OCI-LY1 (cell line): ENCODE results near the gene NAA20.
"Not testable (repeated sequence)": the region's sequence is repeated elsewhere in the genome, so short reads cannot be mapped to it uniquely, and the experiment has no call there.

Source experiments
- H2AFZ ChIP-seq: fragments of 200-600 bp; sonication (generic), shearing (Covaris generic); 2 replicates; pipeline ENCODE4 v1.6.0; 2014; ENCODE audit warnings: antibody characterized with exemption, mild to moderate bottlenecking, low read length
- H3F3A ChIP-seq: fragments of 200-600 bp; sonication (generic), shearing (Covaris generic); 2 replicates; pipeline ENCODE4 v1.6.0; 2014; ENCODE audit warnings: mild to moderate bottlenecking, antibody characterized with exemption, low read length, moderate library complexity; ENCODE audit not compliant: insufficient read depth
- H3K27ac ChIP-seq: fragments of 200-600 bp; sonication (generic); 2 replicates; pipeline ENCODE4 v1.5.1; 2014; ENCODE audit warnings: low read length, mixed run types, mild to moderate bottlenecking, low read depth; ENCODE audit not compliant: poor library complexity, severe bottlenecking
- H3K27me3 ChIP-seq: fragments of 200-600 bp; sonication (generic); 2 replicates; pipeline ENCODE4 v1.6.0; 2014; ENCODE audit warnings: antibody characterized with exemption, mild to moderate bottlenecking, low read length, moderate library complexity; ENCODE audit not compliant: insufficient read depth
- H3K36me3 ChIP-seq: fragments of 200-600 bp; sonication (generic); 2 replicates; pipeline ENCODE4 v1.6.1; 2014; ENCODE audit warnings: mild to moderate bottlenecking, antibody characterized with exemption, low read length, moderate library complexity, mixed read lengths; ENCODE audit not compliant: insufficient read depth
- H3K4me1 ChIP-seq: fragments of 200-600 bp; sonication (generic); 2 replicates; pipeline ENCODE4 v1.5.1; 2014; ENCODE audit warnings: mild to moderate bottlenecking, low read length, moderate library complexity; ENCODE audit not compliant: insufficient read depth, severe bottlenecking
- H3K4me2 ChIP-seq: fragments of 200-600 bp; sonication (generic), shearing (Covaris generic); 2 replicates; pipeline ENCODE4 v1.6.1; 2014; ENCODE audit warnings: low read length
- H3K4me3 ChIP-seq: fragments of 200-600 bp; sonication (generic); 2 replicates; pipeline ENCODE4 v1.5.1; 2014; ENCODE audit warnings: low read length, low read depth, mild to moderate bottlenecking, mixed read lengths; ENCODE audit not compliant: poor library complexity, severe bottlenecking
- H3K79me2 ChIP-seq: fragments of 200-600 bp; shearing (Covaris generic); 2 replicates; pipeline ENCODE4 v1.6.1; 2016; ENCODE audit warnings: mixed run types, low read length, mixed read lengths; ENCODE audit not compliant: insufficient read depth
- H3K9ac ChIP-seq: fragments of 200-600 bp; sonication (generic), shearing (Covaris generic); 2 replicates; pipeline ENCODE4 v1.6.1; 2014; ENCODE audit warnings: mild to moderate bottlenecking, low read length, mixed read lengths
- H3K9me2 ChIP-seq: fragments of 200-600 bp; sonication (generic), shearing (Covaris generic); 2 replicates; pipeline ENCODE4 v1.6.1; 2014; ENCODE audit warnings: low read depth, mild to moderate bottlenecking, low read length, mixed read lengths
- H3K9me3 ChIP-seq: fragments of 200-600 bp; shearing (Covaris generic); 2 replicates; pipeline ENCODE4 v1.6.1; 2014; ENCODE audit warnings: low read length, mixed read lengths
- H4K20me1 ChIP-seq: fragments of 200-600 bp; sonication (generic), shearing (Covaris generic); 2 replicates; pipeline ENCODE4 v1.6.0; 2016; ENCODE audit warnings: mild to moderate bottlenecking, low read length; ENCODE audit not compliant: insufficient read depth
- EZH2 ChIP-seq: fragments of 200-600 bp; sonication (generic), shearing (Covaris generic); IDR thresholded peaks from 2 replicates; pipeline ENCODE4 v1.8.0; 2017; ENCODE audit warnings: borderline replicate concordance, mixed run types, mild to moderate bottlenecking, antibody characterized with exemption, low read length, moderate library complexity, mixed read lengths
- TF ChIP-seq, protein P1 (sequence below): fragments of 200-600 bp; sonication (generic), shearing (Covaris generic); IDR thresholded peaks from 2 replicates; pipeline ENCODE4 v1.5.1; 2017; ENCODE audit warnings: mild to moderate bottlenecking, antibody characterized with exemption, low read length, moderate library complexity, mixed read lengths

The NAA20 gene

DNA sequence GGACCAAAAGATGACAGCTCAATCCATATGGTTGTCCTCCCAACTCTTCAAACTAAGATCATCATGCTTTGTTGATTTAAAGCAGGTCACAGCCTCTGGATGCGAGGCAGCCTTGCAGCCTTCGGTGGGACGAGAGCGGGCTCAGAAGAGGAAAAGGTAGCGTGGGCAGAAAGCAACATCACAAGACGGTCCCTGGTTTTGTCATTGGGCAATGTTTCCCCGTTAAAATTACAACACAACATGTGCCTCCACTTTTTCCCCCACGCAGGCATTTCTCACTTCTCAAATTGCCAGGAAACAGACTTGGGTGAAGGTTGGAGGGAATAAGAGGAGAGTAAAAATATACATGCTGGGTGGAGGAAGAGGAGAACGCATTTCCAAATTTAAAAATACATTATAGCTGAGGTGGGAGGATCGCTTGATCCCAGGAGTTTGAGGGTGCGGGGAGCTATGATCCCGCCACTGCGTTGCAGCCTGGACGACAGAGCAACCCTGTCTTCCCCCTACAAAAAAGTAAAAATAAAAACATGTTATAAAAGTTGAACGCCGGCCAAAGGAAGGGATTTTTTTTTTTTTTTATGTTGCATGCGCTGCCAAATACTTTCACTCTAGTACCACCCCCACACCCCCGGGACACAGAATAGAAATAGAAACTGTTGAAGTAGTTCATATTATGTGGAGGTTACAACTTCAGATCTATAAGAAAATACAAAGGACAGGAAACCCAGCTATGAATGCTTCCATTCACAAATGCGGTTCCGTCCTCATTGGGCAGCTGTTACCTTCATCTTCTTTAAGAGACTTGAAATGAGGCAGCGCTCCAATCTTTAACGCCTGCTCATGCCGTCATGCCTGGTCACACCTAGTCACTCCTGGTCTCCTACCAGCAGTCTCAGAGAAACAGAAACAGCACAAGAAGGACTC, 13.9 kb upstream of the NAA20 start:
- H4K20me1 ChIP-seq = no peaks in the 10 kb centered on the region
- no peaks in the 10 kb centered on the region for H3K9me2 ChIP-seq
- no peaks in the 10 kb centered on the region for H3K36me3 ChIP-seq
- H3K79me2 ChIP-seq = no peaks in the 10 kb centered on the region
- H3K9me3 ChIP-seq = no peaks in the 10 kb centered on the region
- H3K4me2 ChIP-seq = no peak overlapping the region
- TF ChIP-seq, protein P1, sequence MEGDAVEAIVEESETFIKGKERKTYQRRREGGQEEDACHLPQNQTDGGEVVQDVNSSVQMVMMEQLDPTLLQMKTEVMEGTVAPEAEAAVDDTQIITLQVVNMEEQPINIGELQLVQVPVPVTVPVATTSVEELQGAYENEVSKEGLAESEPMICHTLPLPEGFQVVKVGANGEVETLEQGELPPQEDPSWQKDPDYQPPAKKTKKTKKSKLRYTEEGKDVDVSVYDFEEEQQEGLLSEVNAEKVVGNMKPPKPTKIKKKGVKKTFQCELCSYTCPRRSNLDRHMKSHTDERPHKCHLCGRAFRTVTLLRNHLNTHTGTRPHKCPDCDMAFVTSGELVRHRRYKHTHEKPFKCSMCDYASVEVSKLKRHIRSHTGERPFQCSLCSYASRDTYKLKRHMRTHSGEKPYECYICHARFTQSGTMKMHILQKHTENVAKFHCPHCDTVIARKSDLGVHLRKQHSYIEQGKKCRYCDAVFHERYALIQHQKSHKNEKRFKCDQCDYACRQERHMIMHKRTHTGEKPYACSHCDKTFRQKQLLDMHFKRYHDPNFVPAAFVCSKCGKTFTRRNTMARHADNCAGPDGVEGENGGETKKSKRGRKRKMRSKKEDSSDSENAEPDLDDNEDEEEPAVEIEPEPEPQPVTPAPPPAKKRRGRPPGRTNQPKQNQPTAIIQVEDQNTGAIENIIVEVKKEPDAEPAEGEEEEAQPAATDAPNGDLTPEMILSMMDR = no peak
- no peak for TF ChIP-seq EZH2
- no peak overlapping the region for H3K27ac ChIP-seq
- no peaks in the 10 kb centered on the region for H3F3A ChIP-seq
- H3K9ac ChIP-seq = no peak overlapping the region
- H3K4me1 ChIP-seq = no peaks in the 10 kb centered on the region
- H3K4me3 ChIP-seq = no peak overlapping the region
- no peaks in the 10 kb centered on the region for H3K27me3 ChIP-seq
- H2AFZ ChIP-seq = no peak overlapping the region

- H3K4me2 ChIP-seq, H3F3A ChIP-seq, H3K9me3 ChIP-seq, H3K27ac ChIP-seq, H3K27me3 ChIP-seq, H3K9me2 ChIP-seq, H4K20me1 ChIP-seq, H2AFZ ChIP-seq, H3K36me3 ChIP-seq, H3K79me2 ChIP-seq, H3K9ac ChIP-seq, H3K4me3 ChIP-seq, H3K4me1 ChIP-seq: not testable (repeated sequence)
Observed at GRCh38 chr20:20003955-20004322, 13.2 kb upstream of the NAA20 start.

DNA sequence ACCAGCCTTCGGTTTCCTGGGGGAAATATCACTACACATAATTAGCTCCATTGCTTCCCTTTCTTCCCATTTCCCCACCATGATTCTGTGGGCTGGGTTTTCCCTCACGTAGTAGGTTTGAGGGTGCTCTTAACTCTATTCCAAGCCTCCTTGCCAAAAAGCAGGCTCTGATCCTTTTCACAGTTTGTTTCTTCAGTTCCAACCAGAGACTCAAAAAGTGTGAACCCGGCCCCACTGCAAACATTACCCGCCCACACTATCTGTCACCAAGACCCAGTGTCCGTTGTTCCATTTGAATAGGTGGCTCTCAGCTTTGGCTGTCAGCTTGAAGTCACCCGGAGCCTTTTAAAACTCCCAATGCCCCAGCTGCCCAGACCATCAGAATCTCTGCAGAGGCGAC, 11.8 kb upstream of the NAA20 start:
- Histone ChIP-seq H3K36me3 (no peaks in the 10 kb centered on the region), H3K27ac (no peak overlapping the region), H3K9me2 (no peaks in the 10 kb centered on the region), H3K4me3 (no peak overlapping the region), H3K9ac (no peak overlapping the region), H3K4me2 (no peak overlapping the region), H2AFZ (no peak overlapping the region), H3K27me3 (no peaks in the 10 kb centered on the region), H3F3A (no peaks in the 10 kb centered on the region), H3K9me3 (no peaks in the 10 kb centered on the region), H3K4me1 (no peaks in the 10 kb centered on the region), H3K79me2 (no peaks in the 10 kb centered on the region), H4K20me1 (no peaks in the 10 kb centered on the region)
- TF ChIP-seq, protein P1 = no peak
- no peak for TF ChIP-seq EZH2

GRCh38 chr20:20009784-20010253, 7.3 kb upstream of the NAA20 start:
- Histone ChIP-seq H3K79me2 (no peaks in the 10 kb centered on the region), H3K4me2 (no peak overlapping the region), H2AFZ (no peak overlapping the region), H3K36me3 (no peaks in the 10 kb centered on the region), H3F3A (no peaks in the 10 kb centered on the region), H3K27ac (no peak overlapping the region), H3K4me1 (no peaks in the 10 kb centered on the region), H3K9me3 (no peaks in the 10 kb centered on the region), H3K9ac (no peak overlapping the region), H4K20me1 (no peaks in the 10 kb centered on the region), H3K27me3 (no peaks in the 10 kb centered on the region), H3K9me2 (no peaks in the 10 kb centered on the region), H3K4me3 (no peak overlapping the region)
- TF ChIP-seq EZH2 = no peak
- TF ChIP-seq, protein P1 = no peak
